Astrocyte of the spinal cord (primary cell): ENCODE measurements around the gene ASB15.
A peak's percentile ranks its signal among the peaks of the same experiment; 100 is the strongest.
"Not testable (repeated sequence)": the region's sequence is repeated elsewhere in the genome, so short reads cannot be mapped to it uniquely, and the experiment has no call there.

Source experiments
- DNase-seq: peaks from one replicate; pipeline ENCODE4 v3.0.0; 2011; ENCODE audit warnings: low read depth, low spot score
- H3K4me3 ChIP-seq: 2 replicates; pipeline ENCODE4 v1.5.1; 2011; ENCODE audit warnings: low read depth, mild to moderate bottlenecking, low read length, moderate library complexity
- CTCF ChIP-seq: IDR thresholded peaks from 2 replicates; pipeline ENCODE4 v1.5.1; 2012; ENCODE audit warnings: low read depth, mild to moderate bottlenecking, low read length, inconsistent platforms
- in situ Hi-C: cut with HindIII; loops from 2 replicates; pipeline ENCODE4 v1.10.0; 2017; ENCODE audit warnings: low sequenced_read_pairs

Gene ASB15

GRCh38 chr7:123629281-123629680 lies 27.7 kb downstream of the ASB15 start:
- no peak for DNase-seq

GRCh38 chr7:123632808-123633207 lies 31.2 kb downstream of the ASB15 start:
- in situ Hi-C loops: no loop called here

More at GRCh38 chr7:123629281-123629680, 27.7 kb downstream of the ASB15 start:
- H3K4me3 ChIP-seq: no peak overlapping the region
- in situ Hi-C loops: no loop called here
- no peak for TF ChIP-seq CTCF

GRCh38 chr7:123633553-123633952 lies 31.9 kb downstream of the ASB15 start:
- no peak for TF ChIP-seq CTCF
- in situ Hi-C loops: no loop called here
- no peak overlapping the region for H3K4me3 ChIP-seq
- peak; percentile 81 for DNase-seq

More at GRCh38 chr7:123632808-123633207, 31.2 kb downstream of the ASB15 start:
- TF ChIP-seq CTCF: no peak
- H3K4me3 ChIP-seq: no peak overlapping the region
- no peak for DNase-seq

GRCh38 chr7:123634011-123634573 lies 32.5 kb downstream of the ASB15 start:
- H3K4me3 ChIP-seq, in situ Hi-C loops, DNase-seq: not testable (repeated sequence)

- peak; percentile 55 for DNase-seq
- in situ Hi-C loops: no loop called here
- H3K4me3 ChIP-seq: no peak overlapping the region
- peak; percentile 71 for TF ChIP-seq CTCF
Observed at GRCh38 chr7:123635551-123636359, 34.1 kb downstream of the ASB15 start.

- DNase-seq: no peak
- in situ Hi-C loops: no loop called here
- TF ChIP-seq CTCF: no peak
- no peak overlapping the region for H3K4me3 ChIP-seq
Observed at GRCh38 chr7:123637203-123637602, 35.6 kb downstream of the ASB15 start.

GRCh38 chr7:123637878-123638277 lies 36.3 kb downstream of the ASB15 start:
- in situ Hi-C loops: no loop called here
- no peak for DNase-seq

More at GRCh38 chr7:123637878-123638277, 36.3 kb downstream of the ASB15 start:
- no peak overlapping the region for H3K4me3 ChIP-seq
- TF ChIP-seq CTCF: no peak
